Duodenal mucosa (tissue), 2 donors: ENCODE data around the gene SGCE.

Experiments
- H3K27ac ChIP-seq: one replicate; pipeline ENCODE4 v1.7.0; 2013; ENCODE audit warnings: low read depth, low read length
- H3K27me3 ChIP-seq, 2 donors: one replicate each; pipeline ENCODE4 v1.7.0; 2013; ENCODE audit warnings: low read length in 2 of 2, control low read depth in 1 of 2; ENCODE audit not compliant: insufficient read depth in 2 of 2, control insufficient read depth in 1 of 2
- H3K36me3 ChIP-seq, 2 donors: one replicate each; pipeline ENCODE4 v1.7.0; 2013; ENCODE audit warnings: low read length in 2 of 2, control low read depth in 1 of 2; ENCODE audit not compliant: insufficient read depth in 2 of 2, control insufficient read depth in 1 of 2
- H3K4me1 ChIP-seq, 2 donors: one replicate each; pipeline ENCODE4 v1.7.0; 2013; ENCODE audit warnings: low read length in 2 of 2, control low read depth in 1 of 2; ENCODE audit not compliant: insufficient read depth in 2 of 2, control insufficient read depth in 1 of 2
- H3K4me3 ChIP-seq, 2 donors: one replicate each; pipeline ENCODE4 v1.7.0; 2013; ENCODE audit warnings: low read length in 2 of 2, low read depth in 1 of 2
- H3K9ac ChIP-seq, 2 donors: one replicate each; pipeline ENCODE4 v1.7.0; 2013; ENCODE audit warnings: low read length in 2 of 2, low read depth in 1 of 2
- H3K9me3 ChIP-seq, 2 donors: one replicate each; pipeline ENCODE4 v1.7.0; 2013; ENCODE audit warnings: low read length in 2 of 2, control low read depth in 1 of 2; ENCODE audit not compliant: control insufficient read depth in 1 of 2

SGCE gene

DNA sequence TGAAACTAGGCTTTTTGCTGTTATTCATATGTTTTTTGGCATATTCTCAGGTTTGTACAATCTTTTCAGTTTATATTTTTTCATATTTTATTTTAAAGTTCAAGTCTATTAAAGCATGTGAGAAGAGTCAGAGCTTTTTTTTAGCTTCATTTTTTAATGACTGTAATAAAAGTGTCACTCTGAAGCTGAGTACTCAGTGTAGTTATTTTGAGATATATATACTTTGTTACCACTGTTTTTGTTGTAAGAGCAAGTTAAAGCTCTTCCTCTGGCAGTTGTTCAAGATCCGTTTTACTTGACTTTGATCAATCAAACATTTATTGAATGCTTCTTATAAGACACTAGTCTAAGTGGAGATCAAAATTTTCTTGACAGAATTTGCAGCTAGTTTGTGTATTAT, 108.8 kb downstream of the SGCE start:
- Histone ChIP-seq H3K4me3 (no peak overlapping the region), H3K27me3 (no peaks in the 10 kb centered on the region), H3K4me1 (no peaks in the 10 kb centered on the region), H3K27ac (no peak overlapping the region), H3K36me3 (no peaks in the 10 kb centered on the region), H3K9ac (no peak overlapping the region), H3K9me3 (no peaks in the 10 kb centered on the region)

DNA sequence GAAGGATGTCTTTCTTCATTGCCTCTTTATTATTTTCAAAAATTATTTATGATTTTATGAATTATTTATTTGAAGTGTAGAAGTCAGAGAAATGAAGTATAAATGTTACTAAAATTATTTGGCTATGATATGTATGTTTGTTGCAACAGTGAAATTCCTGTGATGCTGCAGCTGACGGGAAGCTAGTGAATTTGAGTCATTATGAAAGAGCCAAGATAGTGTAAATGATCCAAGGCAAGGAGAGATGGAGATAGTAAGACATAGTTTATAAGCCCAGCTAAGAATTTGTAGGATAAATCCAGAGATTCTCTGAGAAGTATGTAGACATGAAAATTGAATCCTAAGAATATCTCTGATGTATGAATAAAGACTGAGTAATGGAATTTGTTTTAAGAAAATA, 115.5 kb downstream of the SGCE start:
- H3K36me3 ChIP-seq = peaks cover 4% of the 10 kb centered on the region in 2 donors
- H3K4me1 ChIP-seq = no peaks in the 10 kb centered on the region
- no peak overlapping the region for H3K27ac ChIP-seq
- H3K4me3 ChIP-seq = no peak overlapping the region
- no peaks in the 10 kb centered on the region for H3K9me3 ChIP-seq
- H3K27me3 ChIP-seq = no peaks in the 10 kb centered on the region
- no peak overlapping the region for H3K9ac ChIP-seq
